GM21717 (cell line): ENCODE measurements around the gene LIG1.
"Not testable (repeated sequence)": the region's sequence is repeated elsewhere in the genome, so short reads cannot be mapped to it uniquely, and the experiment has no call there.

Experiments
- ATAC-seq: cut with Tn5 transposase; IDR thresholded peaks from one replicate; pipeline ENCODE4 v1.9.1; 2021; ENCODE audit warnings: mild to moderate bottlenecking, moderate library complexity; ENCODE audit not compliant: unreplicated experiment

Gene LIG1

GRCh38 chr19:48085904-48086864, 84.0 kb downstream of the LIG1 start:
- no peak for ATAC-seq

GRCh38 chr19:48085076-48085475, 85.1 kb downstream of the LIG1 start:
- no peak for ATAC-seq

- ATAC-seq, result no peak
Observed at GRCh38 chr19:48081106-48081505, 89.0 kb downstream of the LIG1 start.

DNA sequence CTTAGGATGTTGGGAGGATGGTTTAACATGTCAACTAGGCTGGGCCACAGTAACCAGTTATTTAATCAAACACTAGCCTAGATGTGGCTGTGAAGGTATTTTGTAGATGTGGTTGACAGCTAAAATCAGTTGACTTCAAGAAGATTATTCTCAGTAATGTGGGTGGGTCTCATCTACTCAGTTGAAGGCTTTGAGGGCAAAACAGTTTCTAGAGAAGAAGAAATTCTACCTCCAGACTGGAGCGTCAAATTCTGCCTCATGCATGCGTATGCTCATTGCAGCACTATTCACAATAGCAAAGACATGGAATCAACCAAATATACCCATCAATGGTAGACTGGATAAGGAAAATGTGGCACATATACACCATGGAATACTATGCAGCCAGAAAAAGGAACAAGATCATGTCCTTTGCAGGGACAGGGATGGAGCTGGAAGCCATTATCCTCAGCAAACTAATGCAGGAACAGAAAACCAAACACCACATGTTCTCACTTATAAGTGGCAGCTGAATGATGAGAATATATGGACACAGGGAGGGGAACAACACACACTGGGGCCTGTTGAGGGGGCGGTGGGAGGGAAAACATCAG, 99.9 kb downstream of the LIG1 start:
- not testable (repeated sequence) for ATAC-seq

DNA sequence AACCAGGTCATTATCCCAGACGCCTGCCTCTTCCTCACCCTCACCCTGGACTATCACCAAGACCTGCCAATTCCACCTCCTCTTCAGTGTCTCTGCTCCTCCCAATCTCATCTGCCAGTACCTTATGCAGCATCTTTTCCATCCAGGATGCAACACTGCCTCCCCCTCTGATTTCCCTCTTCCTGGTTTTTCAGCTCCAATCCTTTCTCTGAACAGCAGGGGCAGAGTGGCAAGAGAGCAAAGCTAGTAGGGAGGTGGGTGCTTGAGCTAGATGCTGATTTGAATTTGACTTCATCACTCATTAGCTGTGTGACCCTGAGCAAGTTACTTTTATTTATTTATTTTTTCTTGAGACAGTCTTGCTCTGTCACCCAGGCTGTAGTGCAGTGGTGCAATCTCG, 100.7 kb downstream of the LIG1 start:
- ATAC-seq, result no peak
